Measurements from ENCODE around the gene KCNIP1.

Gene KCNIP1

GRCh38 chr5:170619869-170620268 lies 116.0 kb downstream of the KCNIP1 start:
- TF ChIP-seq USF1 (IDR thresholded peaks at IDR 0.05) (no peak), RAD21 (IDR thresholded peaks at IDR 0.05; ENCODE audit: low read depth) (no peak), CREB1 (IDR thresholded peaks at IDR 0.05; ENCODE audit: low read depth) (no peak), REST (IDR thresholded peaks at IDR 0.05; ENCODE audit: low read depth) (no peak), ZBTB7A (IDR thresholded peaks at IDR 0.05; ENCODE audit: low read depth) (no peak), EGR1 (IDR thresholded peaks at IDR 0.05) (no peak), FOXM1 (IDR thresholded peaks at IDR 0.05; ENCODE audit: borderline replicate concordance, low read depth) (no peak)

- TF ChIP-seq RAD21 (IDR thresholded peaks at IDR 0.05; ENCODE audit: low read depth) (no peak), REST (IDR thresholded peaks at IDR 0.05; ENCODE audit: low read depth) (no peak), USF1 (IDR thresholded peaks at IDR 0.05) (no peak), TCF12 (IDR thresholded peaks at IDR 0.05; ENCODE audit: low read depth) (no peak), CEBPB (IDR thresholded peaks at IDR 0.05) (no peak), YY1 (IDR thresholded peaks at IDR 0.05; ENCODE audit: low read depth) (no peak), TAF1 (IDR thresholded peaks at IDR 0.05; ENCODE audit: low read depth) (no peak), EGR1 (IDR thresholded peaks at IDR 0.05) (no peak), FOXM1 (IDR thresholded peaks at IDR 0.05; ENCODE audit: borderline replicate concordance, low read depth) (no peak), CREB1 (IDR thresholded peaks at IDR 0.05; ENCODE audit: low read depth) (no peak), MAX (IDR thresholded peaks at IDR 0.05) (no peak), EP300 (IDR thresholded peaks at IDR 0.05; ENCODE audit: borderline replicate concordance) (no peak), TEAD4 (IDR thresholded peaks at IDR 0.05) (no peak), NFIC (IDR thresholded peaks at IDR 0.05) (no peak), ZBTB7A (IDR thresholded peaks at IDR 0.05; ENCODE audit: low read depth) (no peak)
Measured at GRCh38 chr5:170622933-170623332, 119.1 kb downstream of the KCNIP1 start.

GRCh38 chr5:170623576-170624181 lies 119.9 kb downstream of the KCNIP1 start:
- no peak for TF ChIP-seq ZBTB7A (IDR thresholded peaks at IDR 0.05; ENCODE audit: low read depth)
- no peak for TF ChIP-seq MAX (IDR thresholded peaks at IDR 0.05)
- TF ChIP-seq EP300 (IDR thresholded peaks at IDR 0.05; ENCODE audit: borderline replicate concordance): no peak
- no peak for TF ChIP-seq FOXM1 (IDR thresholded peaks at IDR 0.05; ENCODE audit: borderline replicate concordance, low read depth)
- TF ChIP-seq TEAD4 (IDR thresholded peaks at IDR 0.05): no peak
- TF ChIP-seq RAD21 (IDR thresholded peaks at IDR 0.05; ENCODE audit: low read depth): peak; percentile 94
- no peak for TF ChIP-seq CEBPB (IDR thresholded peaks at IDR 0.05)

GRCh38 chr5:170625221-170626165 lies 121.7 kb downstream of the KCNIP1 start:
- TF ChIP-seq TCF12 (IDR thresholded peaks at IDR 0.05; ENCODE audit: low read depth): no peak
- TF ChIP-seq EGR1 (IDR thresholded peaks at IDR 0.05): no peak
- TF ChIP-seq NFIC (IDR thresholded peaks at IDR 0.05): no peak
- TF ChIP-seq CREB1 (IDR thresholded peaks at IDR 0.05; ENCODE audit: low read depth): no peak
- no peak for TF ChIP-seq REST (IDR thresholded peaks at IDR 0.05; ENCODE audit: low read depth)
- no peak for TF ChIP-seq TAF1 (IDR thresholded peaks at IDR 0.05; ENCODE audit: low read depth)
- no peak for TF ChIP-seq USF1 (IDR thresholded peaks at IDR 0.05)
- no peak for TF ChIP-seq TEAD4 (IDR thresholded peaks at IDR 0.05)
- TF ChIP-seq MAX (IDR thresholded peaks at IDR 0.05): no peak
- TF ChIP-seq YY1 (IDR thresholded peaks at IDR 0.05; ENCODE audit: low read depth): no peak

All from Ishikawa (cell line).